ENCODE measurements around the gene FAM43B.

DNA sequence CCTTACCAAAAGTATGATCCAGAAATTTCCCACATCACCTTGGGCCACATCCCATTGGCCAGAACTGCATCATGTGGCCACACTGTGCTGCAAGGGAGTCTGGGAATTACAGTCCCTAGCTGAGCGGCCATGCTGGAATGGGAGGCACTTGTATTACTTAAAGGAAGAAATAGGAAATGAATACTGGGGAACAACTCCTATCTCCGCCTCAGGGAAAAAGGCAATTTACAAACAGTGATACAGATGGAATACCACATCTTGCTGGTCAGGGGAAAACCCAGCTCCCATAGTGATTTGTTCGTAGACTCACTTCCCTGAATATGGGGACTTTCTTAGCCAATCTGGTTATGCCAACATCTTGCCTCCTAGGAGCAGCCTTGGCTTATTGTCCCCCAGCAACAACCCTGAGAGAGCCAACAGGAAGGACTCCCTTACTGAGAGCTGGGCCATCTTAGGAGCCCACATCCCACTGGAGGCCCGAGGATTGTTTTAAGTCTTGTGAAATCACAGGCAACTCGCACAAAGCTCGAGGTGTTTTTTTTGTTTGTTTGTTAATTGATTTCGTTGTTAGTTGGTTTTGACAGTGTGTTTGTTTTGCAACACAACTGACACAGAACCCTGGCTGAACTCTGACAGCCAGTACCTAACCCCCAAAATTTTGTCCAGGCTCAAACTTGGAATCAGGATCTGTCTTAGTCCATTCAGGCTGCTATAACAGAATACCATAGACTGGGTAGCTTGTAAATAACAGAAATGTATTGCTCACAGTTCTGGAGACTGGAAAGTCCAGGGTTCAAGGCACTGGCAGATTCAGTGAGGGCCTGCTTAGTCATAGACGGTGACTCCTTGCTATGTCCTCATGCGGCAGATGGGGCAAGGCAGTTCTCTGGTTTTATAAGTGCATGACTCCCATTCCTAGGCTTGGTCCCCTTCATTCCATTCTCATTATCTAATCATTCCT is 51.4 kb downstream of the FAM43B start:
- TF ChIP-seq, protein P1, sequence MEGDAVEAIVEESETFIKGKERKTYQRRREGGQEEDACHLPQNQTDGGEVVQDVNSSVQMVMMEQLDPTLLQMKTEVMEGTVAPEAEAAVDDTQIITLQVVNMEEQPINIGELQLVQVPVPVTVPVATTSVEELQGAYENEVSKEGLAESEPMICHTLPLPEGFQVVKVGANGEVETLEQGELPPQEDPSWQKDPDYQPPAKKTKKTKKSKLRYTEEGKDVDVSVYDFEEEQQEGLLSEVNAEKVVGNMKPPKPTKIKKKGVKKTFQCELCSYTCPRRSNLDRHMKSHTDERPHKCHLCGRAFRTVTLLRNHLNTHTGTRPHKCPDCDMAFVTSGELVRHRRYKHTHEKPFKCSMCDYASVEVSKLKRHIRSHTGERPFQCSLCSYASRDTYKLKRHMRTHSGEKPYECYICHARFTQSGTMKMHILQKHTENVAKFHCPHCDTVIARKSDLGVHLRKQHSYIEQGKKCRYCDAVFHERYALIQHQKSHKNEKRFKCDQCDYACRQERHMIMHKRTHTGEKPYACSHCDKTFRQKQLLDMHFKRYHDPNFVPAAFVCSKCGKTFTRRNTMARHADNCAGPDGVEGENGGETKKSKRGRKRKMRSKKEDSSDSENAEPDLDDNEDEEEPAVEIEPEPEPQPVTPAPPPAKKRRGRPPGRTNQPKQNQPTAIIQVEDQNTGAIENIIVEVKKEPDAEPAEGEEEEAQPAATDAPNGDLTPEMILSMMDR (IDR thresholded peaks at IDR 0.05) = no peak
- TF ChIP-seq POLR2A (IDR thresholded peaks at IDR 0.05) = no peak

Measured in esophagus squamous epithelium (tissue), 4 donors.